IPS-18c (cell line): Measurements from ENCODE around the gene DKK2.
A peak's percentile ranks its signal among the peaks of the same experiment; 100 is the strongest.

Experiments used
- H3K4me3 ChIP-seq: 2 replicates; pipeline ENCODE4 v1.7.0; 2013; ENCODE audit warnings: low read depth, mild to moderate bottlenecking, low read length, moderate library complexity; ENCODE audit not compliant: insufficient read depth
- H3K9me3 ChIP-seq: one replicate; pipeline ENCODE4 v1.6.1; 2013; ENCODE audit warnings: mild to moderate bottlenecking, low read length, moderate library complexity; ENCODE audit not compliant: control insufficient read depth, insufficient read depth

Gene DKK2

GRCh38 chr4:107035819-107036583, at the start of gene DKK2:
Gene DKK2 (minus strand): TSS chr4:107036313. CDS start chr4:107035591, 722 bp downstream.
- Histone ChIP-seq H3K4me3 (peak within 1 kb of the TSS; percentile 52), H3K9me3 (no peaks in the 10 kb centered on the region)

- no peaks in the 10 kb centered on the region for H3K9me3 ChIP-seq
- H3K4me3 ChIP-seq, result no peak overlapping the region
These were observed 41.1 kb upstream of the DKK2 start for GRCh38 chr4:107077192-107077591.

- no peaks in the 10 kb centered on the region for H3K9me3 ChIP-seq
- no peak overlapping the region for H3K4me3 ChIP-seq
These were observed 37.0 kb upstream of the DKK2 start for GRCh38 chr4:107072836-107073736.

- Histone ChIP-seq H3K9me3 (no peaks in the 10 kb centered on the region), H3K4me3 (no peak overlapping the region)
These were observed 35.0 kb upstream of the DKK2 start for GRCh38 chr4:107071108-107071507.

- H3K4me3 ChIP-seq, result no peak overlapping the region
- no peaks in the 10 kb centered on the region for H3K9me3 ChIP-seq
These were observed 32.9 kb upstream of the DKK2 start for GRCh38 chr4:107069049-107069448.

- H3K4me3 ChIP-seq, result no peak overlapping the region
- no peaks in the 10 kb centered on the region for H3K9me3 ChIP-seq
These were observed 32.0 kb upstream of the DKK2 start for GRCh38 chr4:107068116-107068515.

GRCh38 chr4:107066621-107067020, 30.5 kb upstream of the DKK2 start:
- H3K4me3 ChIP-seq, result no peak overlapping the region

GRCh38 chr4:107065201-107065600, 29.1 kb upstream of the DKK2 start:
- Histone ChIP-seq H3K9me3 (no peaks in the 10 kb centered on the region), H3K4me3 (no peak overlapping the region)

More at GRCh38 chr4:107066621-107067020, 30.5 kb upstream of the DKK2 start:
- no peaks in the 10 kb centered on the region for H3K9me3 ChIP-seq

- H3K9me3 ChIP-seq, result no peaks in the 10 kb centered on the region
- H3K4me3 ChIP-seq, result no peak overlapping the region
These were observed 24.3 kb upstream of the DKK2 start for GRCh38 chr4:107060388-107060787.

- Histone ChIP-seq H3K9me3 (no peaks in the 10 kb centered on the region), H3K4me3 (no peak overlapping the region)
These were observed 22.7 kb upstream of the DKK2 start for GRCh38 chr4:107058828-107059227.

GRCh38 chr4:107050525-107051135, 14.5 kb upstream of the DKK2 start:
- Histone ChIP-seq H3K9me3 (no peaks in the 10 kb centered on the region), H3K4me3 (no peak overlapping the region)

- no peak overlapping the region for H3K4me3 ChIP-seq
These were observed 10.1 kb upstream of the DKK2 start for GRCh38 chr4:107046261-107046660.

GRCh38 chr4:107044170-107044569, 8.1 kb upstream of the DKK2 start:
- no peaks in the 10 kb centered on the region for H3K9me3 ChIP-seq
- H3K4me3 ChIP-seq, result no peak overlapping the region

More at GRCh38 chr4:107046261-107046660, 10.1 kb upstream of the DKK2 start:
- H3K9me3 ChIP-seq, result no peaks in the 10 kb centered on the region

- Histone ChIP-seq H3K4me3 (peak overlapping the region; percentile 52; the same call in 1 of the 2 replicates), H3K9me3 (no peaks in the 10 kb centered on the region)
These were observed 1.1 kb upstream of the DKK2 start for GRCh38 chr4:107037199-107037584.

GRCh38 chr4:107036584-107037198, 578 bp upstream of the DKK2 start:
- Histone ChIP-seq H3K4me3 (peak overlapping the region; percentile 52), H3K9me3 (no peaks in the 10 kb centered on the region)

GRCh38 chr4:107034996-107035818, 906 bp downstream of the DKK2 start:
- H3K4me3 ChIP-seq, result peak overlapping the region; percentile 52

More at GRCh38 chr4:107034996-107035818, 906 bp downstream of the DKK2 start:
- no peaks in the 10 kb centered on the region for H3K9me3 ChIP-seq
